HAP-1 (cell line): ENCODE results near the gene GPRIN1.

Experiments used
- DNase-seq, 2 experiments: peaks; one replicate each; pipeline ENCODE4 v3.0.0-alpha.2; 2016 to 2020; ENCODE audit warnings: low spot score in 2 of 2
- H3K27me3 ChIP-seq: fragments of 250-450 bp; sonication (Bioruptor Pico); 2 replicates; pipeline ENCODE4 v1.5.1; 2020; ENCODE audit warnings: low read depth, mild to moderate bottlenecking, moderate library complexity
- H3K36me3 ChIP-seq: fragments of 250-450 bp; sonication (Bioruptor Pico); replicated peaks from 2 replicates; pipeline ENCODE4 v1.5.1; 2020; ENCODE audit warnings: mild to moderate bottlenecking
- H3K4me1 ChIP-seq: fragments of 250-450 bp; sonication (Bioruptor Pico); 2 replicates; pipeline ENCODE4 v1.5.1; 2020; ENCODE audit warnings: mild to moderate bottlenecking
- H3K4me3 ChIP-seq: fragments of 250-450 bp; sonication (Bioruptor Pico); 2 replicates; pipeline ENCODE4 v1.5.1; 2020; ENCODE audit warnings: mild to moderate bottlenecking, moderate library complexity
- H3K9me3 ChIP-seq: fragments of 250-450 bp; sonication (Bioruptor Pico); 2 replicates; pipeline ENCODE4 v1.5.1; 2020; ENCODE audit warnings: mild to moderate bottlenecking, moderate library complexity
- in situ Hi-C: fragments of 300-500 bp; cut with MboI; formaldehyde crosslinking; loops from 3 replicates; pipeline ENCODE4 v1.14.3; 2020; ENCODE audit warnings: low sequenced_read_pairs, inconsistent platforms, mixed read lengths

Gene GPRIN1

GRCh38 chr5:176609724-176610434 lies at the start of gene GPRIN1:
Gene GPRIN1 (minus strand): TSS chr5:176610156. CDS start chr5:176599834, 10,322 bp downstream.
- DNase-seq: peak; percentile 55 to 77
- Histone ChIP-seq H3K27me3 (no peaks in the 10 kb centered on the region), H3K4me3 (peak within 1 kb of the TSS; percentile 45), H3K9me3 (no peaks in the 10 kb centered on the region), H3K4me1 (no peaks in the 10 kb centered on the region), H3K36me3 (no peaks in the 10 kb centered on the region)
- in situ Hi-C loops: no loop called here

- no peak for DNase-seq
- Histone ChIP-seq H3K36me3 (no peaks in the 10 kb centered on the region), H3K4me3 (no peak overlapping the region), H3K4me1 (no peaks in the 10 kb centered on the region), H3K27me3 (no peaks in the 10 kb centered on the region), H3K9me3 (no peaks in the 10 kb centered on the region)
- in situ Hi-C loops: no loop called here
Observed at GRCh38 chr5:176659512-176659839, 49.5 kb upstream of the GPRIN1 start.

- Histone ChIP-seq H3K4me3 (no peak overlapping the region), H3K4me1 (no peaks in the 10 kb centered on the region), H3K27me3 (no peaks in the 10 kb centered on the region), H3K9me3 (no peaks in the 10 kb centered on the region), H3K36me3 (no peaks in the 10 kb centered on the region)
- in situ Hi-C loops: no loop called here
- no peak for DNase-seq
Observed at GRCh38 chr5:176658817-176659511, 49.0 kb upstream of the GPRIN1 start.

GRCh38 chr5:176658007-176658599 lies 48.1 kb upstream of the GPRIN1 start:
- in situ Hi-C loops: no loop called here
- Histone ChIP-seq H3K9me3 (no peaks in the 10 kb centered on the region), H3K36me3 (no peaks in the 10 kb centered on the region), H3K27me3 (no peaks in the 10 kb centered on the region), H3K4me1 (no peaks in the 10 kb centered on the region), H3K4me3 (no peak overlapping the region)
- DNase-seq: peak; percentile 45 to 75

GRCh38 chr5:176656467-176656990 lies 46.6 kb upstream of the GPRIN1 start:
- in situ Hi-C loops: no loop called here
- no peaks in the 10 kb centered on the region for H3K9me3 ChIP-seq
- no peak overlapping the region for H3K4me3 ChIP-seq
- no peaks in the 10 kb centered on the region for H3K36me3 ChIP-seq
- no peaks in the 10 kb centered on the region for H3K27me3 ChIP-seq
- no peaks in the 10 kb centered on the region for H3K4me1 ChIP-seq
- no peak for DNase-seq

GRCh38 chr5:176654856-176655255 lies 44.9 kb upstream of the GPRIN1 start:
- no peak for DNase-seq
- no peaks in the 10 kb centered on the region for H3K27me3 ChIP-seq
- in situ Hi-C loops: no loop called here

GRCh38 chr5:176653401-176654385 lies 43.7 kb upstream of the GPRIN1 start:
- no peak for DNase-seq
- Histone ChIP-seq H3K4me1 (no peaks in the 10 kb centered on the region; the same call in 1 of the 2 replicates), H3K9me3 (no peaks in the 10 kb centered on the region), H3K36me3 (no peaks in the 10 kb centered on the region), H3K4me3 (no peak overlapping the region), H3K27me3 (no peaks in the 10 kb centered on the region)
- in situ Hi-C loops: no loop called here

More at GRCh38 chr5:176654856-176655255, 44.9 kb upstream of the GPRIN1 start:
- no peak overlapping the region for H3K4me3 ChIP-seq
- H3K9me3 ChIP-seq: no peaks in the 10 kb centered on the region
- no peaks in the 10 kb centered on the region for H3K4me1 ChIP-seq
- no peaks in the 10 kb centered on the region for H3K36me3 ChIP-seq

- peaks cover 3% of the 10 kb centered on the region for H3K4me1 ChIP-seq
- no peaks in the 10 kb centered on the region for H3K27me3 ChIP-seq
- H3K9me3 ChIP-seq: no peaks in the 10 kb centered on the region
- peak in 1 of 2 experiments; percentile 48 for DNase-seq
- H3K4me3 ChIP-seq: no peak overlapping the region
- in situ Hi-C loops: no loop called here
- H3K36me3 ChIP-seq: no peaks in the 10 kb centered on the region
Observed at GRCh38 chr5:176652136-176652535, 42.2 kb upstream of the GPRIN1 start.

GRCh38 chr5:176651472-176651980 lies 41.6 kb upstream of the GPRIN1 start:
- no peaks in the 10 kb centered on the region for H3K27me3 ChIP-seq
- no peak for DNase-seq
- no peak overlapping the region for H3K4me3 ChIP-seq
- H3K36me3 ChIP-seq: no peaks in the 10 kb centered on the region
- no peaks in the 10 kb centered on the region for H3K9me3 ChIP-seq
- H3K4me1 ChIP-seq: peaks cover 6% of the 10 kb centered on the region
- in situ Hi-C loops: no loop called here

- no peaks in the 10 kb centered on the region for H3K36me3 ChIP-seq
- no peak overlapping the region for H3K4me3 ChIP-seq
- no peaks in the 10 kb centered on the region for H3K9me3 ChIP-seq
- no peak for DNase-seq
- H3K4me1 ChIP-seq: peaks cover 6% of the 10 kb centered on the region
- H3K27me3 ChIP-seq: no peaks in the 10 kb centered on the region
- in situ Hi-C loops: no loop called here
Observed at GRCh38 chr5:176650354-176650884, 40.5 kb upstream of the GPRIN1 start.

- Histone ChIP-seq H3K4me1 (peaks cover 9% of the 10 kb centered on the region), H3K9me3 (no peaks in the 10 kb centered on the region), H3K4me3 (peak overlapping the region; percentile 59), H3K36me3 (no peaks in the 10 kb centered on the region), H3K27me3 (no peaks in the 10 kb centered on the region)
- DNase-seq: no peak
- in situ Hi-C loops: no loop called here
Observed at GRCh38 chr5:176648474-176649194, 38.7 kb upstream of the GPRIN1 start.

- H3K27me3 ChIP-seq: no peaks in the 10 kb centered on the region
- in situ Hi-C loops: no loop called here
- peak; percentile 26 to 82 for DNase-seq
- peak overlapping the region; percentile 59 for H3K4me3 ChIP-seq
- H3K9me3 ChIP-seq: no peaks in the 10 kb centered on the region
- peaks cover 9% of the 10 kb centered on the region for H3K4me1 ChIP-seq
- H3K36me3 ChIP-seq: no peaks in the 10 kb centered on the region
Observed at GRCh38 chr5:176647843-176648473, 38.0 kb upstream of the GPRIN1 start.
